HT1080 (cell line): ENCODE data around the gene FOXE1. TPM values are rescaled to one million over a fixed set of nuclear protein-coding genes. Genes with fewer than 3 reads are reported as not detected.

Experiments
- DNase-seq: peaks from one replicate; pipeline ENCODE4 v3.0.0-alpha.2; 2015; ENCODE audit warnings: low read depth
- polyA plus RNA-seq, 2 experiments: library from polyadenylated mRNA; depleted of rRNA; stranded (reverse); fragments of >200 nt; gene quantifications; 2 replicates each; pipeline ENCODE4 v1.2.3, GENCODE V29; 2015
- total RNA-seq: library from RNA; depleted of rRNA; stranded (reverse); fragments of >200 nt; shearing (Covaris generic); gene quantifications from 2 replicates; pipeline ENCODE4 v1.2.3, GENCODE V29; 2014; rRNA removed

FOXE1 gene
- total RNA-seq: not detected in 2 replicates
- polyA plus RNA-seq (2015; cell fraction: cytosol; rRNA removed): 0.06 TPM in 1 of 2 replicates, not detected in the other
- 0.04 TPM in 1 of 2 replicates, not detected in the other for polyA plus RNA-seq (2015; cell fraction: nucleus; rRNA removed)

DNA sequence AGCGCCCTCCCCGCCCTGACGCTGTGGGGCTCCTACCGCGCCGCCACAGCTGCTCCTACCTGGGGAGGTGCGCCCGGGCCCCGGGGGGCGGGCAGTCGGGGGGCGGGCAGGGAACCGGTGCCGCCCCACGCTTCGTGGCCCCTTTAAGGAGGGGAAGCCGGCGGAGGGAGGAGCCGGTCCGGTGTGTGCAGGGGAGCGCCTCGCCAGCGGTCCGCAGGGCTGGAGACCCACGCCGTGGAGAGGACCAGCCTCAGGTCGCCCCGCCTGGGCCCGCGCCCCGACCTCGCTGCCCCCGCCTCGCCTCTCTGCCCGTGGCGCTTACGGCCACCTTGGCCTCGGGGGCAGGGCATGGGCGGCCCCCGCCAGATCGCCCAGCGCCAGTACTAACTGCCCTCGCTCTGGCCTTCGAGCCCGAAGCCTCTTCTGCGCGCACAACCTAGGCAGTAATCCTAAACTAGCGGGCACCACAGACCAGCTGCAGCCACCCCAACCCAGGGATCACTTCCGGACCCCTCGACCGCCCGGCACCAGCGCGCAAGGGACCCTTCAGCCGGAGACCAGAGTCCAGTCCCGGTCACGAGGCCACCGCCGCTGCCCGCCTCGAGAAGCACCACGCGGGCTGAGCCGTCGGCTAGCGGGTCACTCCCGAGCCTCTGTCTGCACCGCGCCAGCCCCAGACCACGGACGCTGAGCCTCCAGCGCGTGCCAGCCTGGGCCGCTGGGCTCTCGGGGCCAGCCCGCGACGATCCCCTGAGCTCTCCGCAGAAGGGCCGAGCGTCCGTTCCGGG is at the start of gene FOXE1:
TSS of gene FOXE1 (plus strand) at position 171 of the 788 bp plus-strand sequence. CDS start 689 bp downstream, outside the sequence.
- no peak for DNase-seq

DNA sequence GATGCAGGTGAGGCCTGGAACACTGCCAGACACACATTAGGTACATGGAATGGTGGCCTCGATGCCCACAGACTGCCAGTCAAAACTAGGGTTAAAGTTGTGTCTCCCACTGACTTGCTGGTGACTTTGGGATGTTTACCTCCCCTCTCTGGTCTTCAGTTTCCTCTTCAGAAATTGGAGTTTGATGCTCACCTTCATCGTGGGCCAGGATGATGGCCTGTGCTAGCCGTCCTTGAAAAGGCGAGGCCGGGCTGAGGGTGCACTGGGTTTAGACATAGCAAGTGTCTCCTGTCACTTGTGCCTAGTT is 49.0 kb upstream of the FOXE1 start:
- DNase-seq: no peak

DNA sequence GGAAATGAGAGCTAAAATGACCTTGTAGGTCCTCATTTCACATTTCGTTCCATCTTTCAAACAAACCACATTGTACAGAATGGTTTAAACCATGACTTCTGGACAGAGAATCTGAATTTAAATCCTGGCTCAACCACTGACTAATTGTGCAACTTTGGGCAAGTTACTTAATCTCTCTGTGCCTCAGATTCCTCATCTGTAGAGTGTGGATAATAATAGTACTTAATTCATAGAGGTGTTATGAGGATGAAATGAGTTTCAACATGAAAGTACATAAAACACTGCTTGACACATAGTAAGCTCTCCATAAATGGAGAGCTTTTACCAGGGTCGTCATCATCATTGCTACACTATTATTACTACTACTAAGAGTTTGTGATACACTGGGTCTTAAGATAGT is 46.3 kb upstream of the FOXE1 start:
- no peak for DNase-seq

DNA sequence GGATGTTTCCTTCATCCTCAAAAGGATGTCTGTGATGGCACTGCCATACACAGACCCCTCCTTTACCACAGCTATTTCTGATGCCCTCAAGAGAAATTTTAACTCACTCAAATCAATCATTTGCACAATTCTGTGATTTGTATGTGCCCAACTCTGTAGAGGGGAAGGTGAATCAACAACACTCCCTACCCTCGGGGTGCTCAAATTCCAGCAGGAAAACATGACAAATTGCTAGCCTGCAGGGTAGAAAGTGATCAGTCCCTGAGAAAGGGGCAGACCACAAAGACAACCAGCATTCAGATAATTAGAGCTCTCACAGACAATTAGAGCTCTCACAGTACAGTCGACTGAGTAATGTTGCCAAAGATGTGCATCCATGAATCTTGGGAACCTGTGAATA is 45.3 kb upstream of the FOXE1 start:
- DNase-seq: no peak

DNA sequence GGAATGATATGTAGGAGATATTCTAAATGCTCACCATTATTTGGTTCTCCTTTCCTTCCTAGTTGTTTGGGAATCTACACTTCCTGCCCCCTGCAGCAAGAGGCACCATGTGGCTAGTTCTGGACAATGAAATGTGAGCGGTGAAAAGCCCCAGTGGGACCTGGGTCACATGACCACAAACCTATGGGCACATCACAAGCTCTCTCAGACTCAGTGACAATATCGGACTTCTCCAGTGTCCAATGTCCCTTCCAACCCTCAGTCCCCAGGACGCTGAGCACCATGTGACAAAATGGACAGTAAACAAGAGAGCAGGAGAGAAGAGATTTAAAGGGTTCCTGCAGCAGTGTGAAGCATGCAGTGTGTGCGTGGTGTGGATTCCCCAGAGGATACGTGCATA is 44.6 kb upstream of the FOXE1 start:
- no peak for DNase-seq

GRCh38 chr9:97808972-97809371 is 44.1 kb upstream of the FOXE1 start:
- no peak for DNase-seq

DNA sequence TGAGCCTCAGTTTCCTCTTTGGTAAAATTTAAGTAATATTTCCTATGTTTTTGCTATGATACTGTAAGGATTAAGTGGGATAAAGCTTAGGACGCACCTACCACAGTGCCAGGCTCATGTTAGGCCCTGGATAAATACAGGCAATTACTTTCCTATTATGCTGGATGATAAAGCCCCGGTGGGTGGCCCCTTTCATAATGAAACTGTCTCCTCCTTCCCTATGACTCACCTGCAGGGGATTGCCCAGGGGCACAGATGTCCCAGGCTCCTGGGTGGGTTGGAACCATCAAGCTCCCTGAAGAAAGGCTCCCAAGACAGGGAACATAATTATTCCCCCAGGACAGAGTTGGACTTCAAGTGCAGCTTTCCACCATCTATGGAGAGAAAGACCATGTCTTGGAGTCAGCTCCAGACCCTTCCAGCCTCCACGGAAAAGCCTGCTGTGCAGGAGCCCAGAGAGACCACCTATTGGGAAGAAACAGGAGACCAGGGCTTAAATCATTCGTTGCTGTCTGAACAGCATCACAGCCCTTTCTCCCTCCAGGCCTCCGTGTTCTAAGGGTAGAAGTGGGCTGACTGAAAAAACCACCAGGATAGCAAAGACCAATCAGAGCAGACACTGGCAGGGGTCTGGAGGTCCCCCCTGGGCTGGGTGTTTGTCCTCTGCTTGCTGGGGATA is 43.2 kb upstream of the FOXE1 start:
- DNase-seq: no peak

GRCh38 chr9:97811533-97812246 is 41.3 kb upstream of the FOXE1 start:
- DNase-seq: peak; percentile 88

GRCh38 chr9:97812247-97812543 is 40.8 kb upstream of the FOXE1 start:
- DNase-seq: no peak

DNA sequence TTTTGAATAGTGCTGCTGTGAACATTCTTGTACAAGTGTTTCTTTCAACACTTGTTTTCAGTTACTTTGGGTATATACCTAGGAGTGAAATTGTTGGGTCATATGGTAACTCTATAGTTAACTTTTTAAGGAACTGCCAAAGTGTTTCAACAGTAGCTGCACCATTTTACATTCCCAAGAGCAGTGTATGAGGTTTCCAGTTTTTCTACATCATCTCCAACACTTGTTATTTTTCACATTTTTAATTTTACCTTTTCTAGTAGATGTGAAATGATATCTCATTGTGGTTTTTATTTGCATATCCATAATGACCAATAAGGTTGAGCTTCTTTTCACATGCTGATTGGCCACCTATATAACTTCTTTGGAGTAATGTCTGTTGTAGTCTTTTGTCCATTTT is 40.0 kb upstream of the FOXE1 start:
- DNase-seq: no peak

- DNase-seq: no peak
These were observed 33.3 kb upstream of the FOXE1 start for GRCh38 chr9:97819735-97820134.

- DNase-seq: no peak
These were observed 32.7 kb upstream of the FOXE1 start for GRCh38 chr9:97820373-97820772.

- no peak for DNase-seq
These were observed 21.9 kb upstream of the FOXE1 start for GRCh38 chr9:97830884-97831829.

DNA sequence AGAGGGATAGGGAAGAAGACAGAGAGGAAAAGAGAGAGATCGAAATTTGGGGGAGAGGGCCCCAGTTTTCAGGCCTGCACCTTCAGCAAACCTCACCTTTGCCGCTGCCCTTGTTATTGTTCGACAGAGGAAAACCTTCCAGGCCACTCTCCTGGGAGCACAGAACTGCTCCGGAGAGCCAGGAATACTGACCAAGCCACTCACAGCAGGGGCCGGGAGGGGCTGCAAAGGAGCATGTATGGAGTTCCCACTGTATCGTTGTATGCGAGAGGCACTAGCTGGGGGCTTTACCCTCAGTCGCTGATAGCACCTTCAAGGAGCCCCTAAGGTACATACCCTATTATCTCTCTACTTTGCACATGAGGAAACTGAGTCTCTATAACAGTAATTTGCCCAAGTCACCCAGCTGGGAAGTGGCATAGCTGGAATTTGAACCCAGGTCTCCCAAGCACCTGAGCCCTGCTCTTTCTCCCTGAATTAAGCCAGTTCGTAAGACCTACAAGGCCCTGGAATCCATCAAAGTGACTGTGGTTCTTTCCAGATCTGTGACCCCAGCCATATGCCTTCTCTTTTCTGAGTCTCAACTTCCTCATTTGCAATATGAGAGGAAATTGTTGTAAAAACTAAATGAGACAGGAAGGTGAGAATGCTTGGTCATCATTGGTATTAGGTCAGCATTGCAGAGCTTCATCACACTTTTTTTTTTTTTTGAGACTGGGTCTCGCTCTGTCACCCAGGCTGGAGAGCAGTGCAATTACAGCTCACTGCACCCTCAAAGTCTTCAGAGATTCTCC is 21.0 kb upstream of the FOXE1 start:
- no peak for DNase-seq

DNA sequence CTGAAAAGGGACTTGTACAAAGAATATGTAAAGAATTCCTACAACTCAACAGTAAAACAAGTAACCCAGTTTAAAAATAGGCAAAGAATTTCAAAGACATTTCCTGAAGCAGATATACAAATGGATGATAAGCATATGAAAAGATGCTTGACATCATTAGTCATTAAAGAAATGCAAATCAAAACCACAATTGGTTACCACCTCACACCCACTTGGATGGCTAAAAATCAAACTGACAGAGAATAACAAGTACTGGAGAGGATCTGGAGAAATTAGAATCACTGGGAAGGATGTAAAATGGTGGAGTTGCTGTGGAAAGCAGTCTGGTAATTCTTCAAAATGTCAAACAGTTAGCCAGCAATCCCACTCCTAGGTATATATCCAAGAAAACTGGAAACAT is 12.5 kb upstream of the FOXE1 start:
- peak; percentile 47 for DNase-seq

DNA sequence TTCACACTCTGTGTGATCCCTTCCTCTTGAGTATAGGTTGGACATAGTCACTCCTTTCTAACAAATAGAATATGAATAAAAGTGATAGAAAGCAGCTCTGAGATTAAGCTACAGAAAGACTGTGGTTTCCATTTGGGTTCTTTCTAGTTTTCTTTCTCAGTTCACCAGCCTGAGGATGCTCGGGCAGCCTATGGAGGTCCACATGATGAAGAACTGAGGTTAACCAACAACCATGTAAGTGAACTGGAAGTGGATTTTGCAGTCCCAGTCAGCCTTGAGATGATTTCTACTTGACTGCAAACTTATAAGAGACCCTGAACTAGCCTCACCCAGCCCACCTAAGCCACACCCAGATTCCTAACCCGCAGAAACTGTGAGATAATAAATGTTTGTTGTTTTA is 10.1 kb upstream of the FOXE1 start:
- no peak for DNase-seq

- DNase-seq: peak; percentile 13
These were observed 7.9 kb upstream of the FOXE1 start for GRCh38 chr9:97845130-97845529.

GRCh38 chr9:97845763-97846162 is 7.3 kb upstream of the FOXE1 start:
- DNase-seq: no peak

- DNase-seq: no peak
These were observed 6.7 kb upstream of the FOXE1 start for GRCh38 chr9:97846347-97846746.

DNA sequence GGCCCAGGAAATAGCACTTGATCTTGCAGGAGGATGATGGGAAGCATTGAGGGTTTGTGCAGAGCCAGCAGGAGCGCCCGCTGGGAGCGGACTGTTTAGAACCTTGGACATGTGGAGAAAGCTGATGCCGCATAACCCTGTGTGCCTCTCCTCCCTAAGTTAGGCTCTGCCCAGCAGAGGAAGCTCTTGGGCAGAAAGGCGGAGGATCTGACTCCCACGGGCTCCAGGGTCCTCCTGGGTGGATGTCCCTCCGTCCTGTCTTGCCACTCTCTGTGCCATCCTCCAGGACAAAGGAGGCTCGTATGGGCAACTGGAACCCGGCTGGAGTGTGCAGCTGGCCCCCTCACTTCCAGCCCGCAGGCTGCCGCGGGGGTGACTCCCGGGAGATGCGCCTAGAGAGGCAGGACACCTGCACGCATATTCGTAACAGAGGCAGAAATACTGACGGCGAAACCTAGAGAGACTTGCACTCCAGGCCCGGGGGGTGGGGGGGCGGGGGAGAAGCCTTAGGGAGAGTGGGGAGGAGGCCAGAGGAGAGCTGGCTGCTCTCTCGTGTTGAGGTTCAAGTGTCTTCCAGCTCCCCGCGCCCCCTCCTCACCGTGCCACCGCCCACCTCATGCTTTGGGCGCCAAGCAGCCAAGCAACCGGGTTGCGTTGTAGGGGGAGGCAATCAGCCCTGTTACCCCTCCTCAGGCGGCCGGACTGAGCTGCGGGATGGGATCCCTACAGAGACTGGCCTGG is 5.4 kb upstream of the FOXE1 start:
- DNase-seq: no peak
